Endothelial cell of hepatic sinusoid (primary cell): Measurements from ENCODE around the gene CCDC192.

ENCODE experiments used
- in situ Hi-C: cut with HindIII; loops from 2 replicates; pipeline ENCODE4 v1.10.0; 2017; ENCODE audit warnings: low sequenced_read_pairs

Gene CCDC192

DNA sequence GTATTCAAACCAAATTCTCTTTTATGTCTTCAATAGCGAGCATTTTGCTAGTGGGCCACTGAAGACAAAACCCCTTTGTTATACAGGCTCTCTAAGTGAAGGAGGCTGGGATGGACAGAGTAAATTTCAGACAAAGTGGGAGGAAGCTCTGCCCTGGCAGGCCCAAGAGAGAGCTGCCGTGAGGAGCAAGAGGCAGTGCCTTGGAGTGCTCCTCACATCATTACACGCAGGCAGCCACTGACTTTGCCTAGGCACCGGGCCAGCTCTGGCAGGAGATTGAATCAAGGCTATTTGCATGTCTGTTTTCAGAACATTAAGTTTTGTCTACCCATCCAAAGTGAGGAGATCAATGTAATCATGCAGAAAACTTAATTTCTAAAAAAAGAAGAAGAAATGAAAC lies 167.7 kb downstream of the CCDC192 start:
- in situ Hi-C loops = no loop called here

DNA sequence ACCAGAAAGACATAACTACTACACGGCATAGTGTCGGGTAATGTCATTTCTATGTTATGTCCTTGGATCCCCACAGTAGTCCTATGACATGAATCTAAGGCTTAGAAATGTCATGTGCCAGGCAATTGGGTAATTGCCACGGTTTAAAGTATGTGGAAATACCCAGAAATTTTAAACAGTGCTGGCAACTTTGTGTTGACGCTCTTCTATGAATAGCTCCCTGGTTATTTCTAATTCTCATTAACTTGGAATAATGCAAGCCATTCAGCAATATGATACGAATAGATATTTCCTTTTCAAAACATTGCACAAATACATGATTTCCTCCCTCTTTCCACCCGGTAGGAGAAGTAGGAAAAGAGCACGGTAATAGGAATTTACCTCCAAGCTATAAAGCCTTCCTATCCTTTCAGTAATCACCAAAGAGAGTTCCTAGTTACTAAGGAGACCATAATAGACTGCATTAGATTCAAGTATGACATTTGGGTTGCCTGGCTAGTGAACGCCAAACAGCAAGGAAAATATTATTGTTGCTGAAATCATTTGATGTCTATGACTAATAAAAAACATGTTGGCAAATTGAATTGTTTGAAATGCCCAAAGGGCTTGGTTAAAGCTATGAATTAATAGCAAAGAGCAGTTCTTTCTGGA lies 168.4 kb downstream of the CCDC192 start:
- in situ Hi-C loops = no loop called here

DNA sequence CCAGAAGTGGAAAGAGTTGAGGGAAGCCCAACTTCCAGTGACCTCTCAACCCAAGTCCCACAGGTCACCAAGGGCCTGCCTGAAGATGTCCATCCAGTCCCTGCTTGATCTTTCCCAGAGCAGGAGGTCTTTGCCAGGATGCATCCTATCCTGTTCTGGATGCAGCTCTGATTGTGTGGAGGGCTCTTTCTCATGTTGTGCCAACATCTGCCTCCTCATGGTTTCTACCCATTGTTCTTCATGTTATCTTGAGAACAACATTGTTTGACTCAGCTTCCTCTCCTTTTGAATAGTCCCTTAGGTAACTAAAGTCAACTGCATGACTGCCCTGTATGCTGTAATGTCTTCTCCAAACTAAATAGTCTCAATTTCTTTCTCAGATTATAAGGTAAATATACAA lies 169.3 kb downstream of the CCDC192 start:
- in situ Hi-C loops = no loop called here

DNA sequence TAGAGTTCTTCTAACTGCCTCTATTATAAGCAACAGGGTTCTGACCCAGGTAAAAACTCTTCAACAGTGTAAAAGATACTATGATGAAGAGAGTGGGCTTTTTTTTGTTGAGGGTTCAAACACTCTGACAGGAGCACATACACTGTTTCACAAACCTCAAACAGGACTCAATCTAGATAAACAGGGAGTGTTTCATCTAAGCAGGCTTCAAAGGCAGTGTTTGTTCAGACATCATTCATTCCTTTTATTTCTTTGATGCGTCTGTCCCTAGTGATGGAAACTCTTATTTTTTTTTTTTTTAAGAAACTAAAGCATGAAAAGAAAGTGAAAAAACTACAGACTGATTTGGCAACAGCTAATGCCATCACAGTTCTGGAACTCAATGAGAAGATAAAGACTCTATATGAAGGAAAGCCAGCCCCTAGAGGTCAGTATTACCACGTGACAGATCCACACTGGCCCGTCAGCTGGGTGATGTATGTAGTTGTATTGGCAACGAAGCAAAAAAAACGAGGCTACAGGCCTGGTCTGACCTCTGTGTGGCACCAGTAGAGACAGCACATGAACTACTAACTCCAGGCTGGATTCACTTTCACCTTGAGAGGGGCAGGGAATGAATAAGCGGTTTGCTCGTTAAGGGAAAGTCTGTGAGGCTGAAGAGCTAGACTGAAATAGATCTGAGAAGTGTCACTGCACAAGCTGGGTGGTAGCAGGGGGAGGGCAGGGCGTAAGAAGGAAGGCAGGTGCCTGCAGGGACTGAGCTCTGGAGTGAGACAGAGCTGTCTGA lies 172.2 kb downstream of the CCDC192 start:
- in situ Hi-C loops = no loop called here

DNA sequence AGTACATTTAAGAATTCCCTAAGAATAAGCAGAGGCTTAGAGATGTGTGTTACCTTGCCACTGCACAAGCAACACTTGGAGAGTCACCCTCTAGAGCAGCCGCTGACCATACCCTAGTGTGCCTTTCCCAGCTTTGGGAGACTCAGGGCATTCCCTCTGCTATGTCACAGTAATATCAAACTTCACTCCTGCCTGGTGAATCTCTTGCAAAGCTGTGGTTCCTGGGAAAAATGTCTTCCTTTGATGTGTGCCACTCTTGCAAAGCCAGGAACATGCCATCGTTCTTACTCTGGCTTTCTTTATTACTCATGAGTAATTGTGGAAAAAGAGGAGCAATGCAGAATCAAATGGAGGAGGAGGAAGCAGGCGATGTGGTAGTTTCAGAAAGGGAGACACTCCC lies 173.2 kb downstream of the CCDC192 start:
- in situ Hi-C loops = no loop called here

DNA sequence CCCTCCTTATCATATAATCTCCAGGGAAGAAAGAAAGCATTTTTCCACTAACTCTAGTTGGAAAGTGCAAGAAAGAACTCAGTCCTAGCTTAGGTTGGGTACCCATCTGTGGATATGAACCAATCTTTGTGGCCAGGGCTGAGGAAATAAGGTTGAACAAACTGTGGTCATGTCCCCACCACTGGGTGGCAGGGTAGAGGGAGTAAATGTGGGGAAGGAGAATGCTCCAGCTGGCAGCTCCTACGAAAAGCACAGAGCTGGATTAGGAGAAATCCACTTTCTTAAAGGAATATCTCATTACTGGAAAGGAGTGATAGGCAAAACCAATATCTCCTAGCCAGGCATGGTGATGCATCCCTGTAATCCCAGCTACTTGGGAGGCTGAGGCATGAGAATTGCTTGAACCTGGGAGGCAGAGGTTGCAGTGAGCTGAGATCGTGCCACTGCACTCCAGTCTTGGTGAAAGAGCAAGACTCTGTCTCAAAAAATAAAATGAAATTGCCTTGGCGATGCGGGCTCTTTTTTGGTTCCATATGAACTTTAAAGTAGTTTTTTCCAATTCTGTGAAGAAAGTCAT lies 175.1 kb downstream of the CCDC192 start:
- in situ Hi-C loops = no loop called here

DNA sequence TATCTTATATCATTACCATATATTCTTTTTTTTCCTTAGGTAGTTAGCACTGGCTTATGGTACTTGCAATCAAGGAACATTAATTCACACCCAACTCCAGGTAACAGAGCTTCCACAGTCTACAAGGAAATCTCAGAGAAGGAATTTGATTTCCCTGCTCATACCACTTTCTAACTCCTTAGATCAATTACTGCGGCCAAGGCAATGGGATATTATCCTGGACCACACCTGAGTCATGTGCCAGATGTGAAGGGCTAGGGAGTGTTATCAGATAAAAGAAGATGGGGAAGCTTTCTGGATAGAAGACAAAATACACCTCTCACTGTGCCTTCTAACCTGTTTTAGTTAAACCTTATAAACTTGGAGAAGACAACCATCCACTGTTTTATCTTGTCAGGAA lies 181.2 kb downstream of the CCDC192 start:
- in situ Hi-C loops = no loop called here

DNA sequence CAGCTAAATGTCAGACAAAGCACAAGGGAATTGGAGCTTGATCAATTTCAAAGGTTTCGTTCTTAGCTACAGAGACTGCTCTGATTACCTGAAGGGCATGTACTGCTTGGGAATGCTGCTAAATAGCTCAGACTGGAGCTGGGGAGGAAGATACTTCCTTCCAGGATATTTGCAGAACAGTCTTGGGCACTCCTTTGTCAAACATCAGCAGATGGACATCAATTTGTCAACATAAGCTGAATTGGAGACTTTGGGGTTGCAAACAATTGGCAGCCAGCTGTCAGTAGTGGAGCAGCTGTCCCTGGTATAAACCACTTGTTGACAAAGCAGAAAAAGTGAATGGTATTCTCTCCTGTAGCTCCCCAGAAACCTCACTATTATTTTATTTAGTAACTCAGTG lies 182.0 kb downstream of the CCDC192 start:
- in situ Hi-C loops = no loop called here

DNA sequence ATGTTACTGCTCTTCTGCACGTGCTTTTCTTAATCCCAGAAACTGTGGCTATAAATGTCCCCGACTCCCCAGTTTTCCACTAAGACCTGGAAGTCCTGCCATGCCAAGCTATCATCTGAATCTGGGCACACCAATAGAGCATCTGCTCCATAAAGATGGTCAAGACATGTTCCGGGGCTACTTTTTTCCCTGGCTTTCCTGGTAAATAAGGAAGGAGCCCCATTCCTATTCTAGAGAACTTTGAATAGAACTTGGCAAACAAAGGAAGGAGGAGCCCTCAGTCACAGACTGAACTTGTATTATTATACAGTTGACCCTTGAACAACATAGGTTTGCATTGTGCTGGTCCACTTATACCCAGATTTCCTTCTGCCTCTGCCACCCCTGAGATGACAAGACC lies 182.9 kb downstream of the CCDC192 start:
- in situ Hi-C loops = no loop called here

DNA sequence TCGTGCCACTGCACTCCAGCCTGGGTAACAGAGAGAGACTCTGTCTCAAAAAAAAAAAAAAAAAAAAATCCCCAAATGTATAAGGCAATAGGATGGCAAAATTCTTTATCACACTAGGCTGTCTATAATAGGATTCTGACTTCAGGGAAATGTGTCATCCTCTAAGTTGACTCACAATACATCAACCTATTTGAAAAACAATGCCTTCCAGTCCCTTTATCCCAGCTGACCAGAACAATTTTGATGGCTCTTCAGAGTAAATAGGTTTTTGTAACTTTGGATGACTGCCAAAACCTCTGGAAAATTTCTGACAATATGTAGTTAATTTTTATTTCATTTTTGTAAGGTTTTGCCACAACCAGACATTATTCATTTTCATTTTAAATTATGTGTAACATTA lies 184.1 kb downstream of the CCDC192 start:
- in situ Hi-C loops = no loop called here

DNA sequence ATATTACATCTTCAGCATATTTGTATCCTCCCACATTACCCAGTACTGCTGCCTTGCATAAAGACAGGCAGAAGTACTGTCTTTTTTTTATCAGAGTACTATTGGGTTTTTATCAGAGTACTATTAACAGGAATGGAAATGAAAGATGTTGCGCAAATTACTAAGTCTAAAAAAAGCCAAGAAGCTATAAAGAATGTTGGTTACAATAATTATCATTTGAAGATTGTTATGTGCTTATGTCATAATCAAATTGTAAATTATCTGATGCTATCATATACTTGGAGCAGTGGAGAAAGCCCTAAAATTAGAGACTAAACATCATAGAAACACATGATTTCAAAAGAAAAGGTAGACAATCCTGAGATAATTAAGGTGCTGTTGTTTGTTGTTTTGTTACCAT lies 188.8 kb downstream of the CCDC192 start:
- in situ Hi-C loops = no loop called here

DNA sequence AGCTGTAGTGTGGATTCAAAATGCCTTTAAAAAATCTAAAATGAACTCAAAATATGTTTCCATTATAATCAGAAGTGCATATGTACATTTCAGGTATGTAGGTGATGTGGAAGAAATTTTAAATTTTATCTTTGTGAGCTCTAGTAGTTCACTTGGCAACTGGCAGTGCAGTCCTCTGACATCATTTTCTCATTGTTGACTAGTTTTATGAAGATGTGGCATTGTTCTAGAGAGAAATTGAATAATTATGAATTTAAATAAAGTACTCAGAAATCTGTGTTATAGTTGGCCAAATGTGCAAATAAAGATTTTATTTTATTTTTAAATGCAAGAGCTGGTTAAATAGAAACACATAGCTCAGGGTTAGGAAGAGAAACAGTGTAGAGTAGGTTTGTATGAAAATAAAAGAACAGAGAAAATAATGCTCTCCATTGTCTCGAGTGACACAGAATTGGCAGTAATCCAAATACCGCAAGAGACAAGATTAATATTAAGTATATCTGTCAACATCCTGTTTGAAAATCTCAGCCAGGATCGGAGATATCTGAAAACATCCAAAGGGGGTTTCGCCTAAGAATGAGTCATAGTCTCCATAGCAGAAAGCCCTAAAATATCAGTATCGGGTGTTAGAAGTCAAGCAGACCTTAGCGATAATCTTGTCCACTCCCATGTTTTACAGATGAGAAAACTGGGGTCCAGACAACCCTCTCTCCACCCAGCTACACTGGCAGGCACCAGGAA lies 189.4 kb downstream of the CCDC192 start:
- in situ Hi-C loops = no loop called here

DNA sequence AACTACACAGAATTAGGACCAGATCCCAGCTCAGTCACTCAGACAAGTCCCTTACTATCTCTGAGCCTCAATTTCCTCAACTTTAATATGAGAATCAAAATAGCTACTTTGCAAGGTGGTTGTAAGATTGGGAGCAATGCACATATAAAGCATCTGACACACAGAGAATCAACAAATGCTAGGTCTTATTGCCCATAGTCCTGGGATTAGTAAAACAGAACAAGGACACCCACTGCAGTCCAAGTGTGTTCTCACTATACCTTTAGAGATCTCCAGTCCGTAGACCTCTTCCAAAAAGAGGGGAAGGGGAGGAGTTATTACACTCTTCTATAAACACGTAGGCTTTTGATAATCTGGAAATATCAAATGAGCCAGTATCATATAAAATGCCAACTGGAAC lies 190.0 kb downstream of the CCDC192 start:
- in situ Hi-C loops = no loop called here

DNA sequence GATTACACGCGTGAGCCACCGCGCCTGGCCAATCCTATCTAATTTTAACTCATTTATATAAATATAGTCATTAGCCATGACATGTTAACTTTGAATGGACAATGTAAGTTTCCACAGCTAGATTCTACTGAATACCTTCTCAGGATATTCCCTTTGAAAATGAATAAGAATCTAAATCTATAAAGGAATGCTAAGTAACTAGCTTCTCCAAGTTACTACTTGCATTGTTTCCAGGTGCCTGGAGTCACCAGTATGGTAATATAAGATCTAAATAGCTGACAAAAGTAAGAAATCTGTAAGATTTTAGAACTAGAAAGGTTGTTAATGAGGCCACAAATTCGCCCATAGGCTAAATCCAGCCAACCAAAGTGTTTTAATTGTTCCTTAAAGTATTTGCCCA lies 191.3 kb downstream of the CCDC192 start:
- in situ Hi-C loops = no loop called here

DNA sequence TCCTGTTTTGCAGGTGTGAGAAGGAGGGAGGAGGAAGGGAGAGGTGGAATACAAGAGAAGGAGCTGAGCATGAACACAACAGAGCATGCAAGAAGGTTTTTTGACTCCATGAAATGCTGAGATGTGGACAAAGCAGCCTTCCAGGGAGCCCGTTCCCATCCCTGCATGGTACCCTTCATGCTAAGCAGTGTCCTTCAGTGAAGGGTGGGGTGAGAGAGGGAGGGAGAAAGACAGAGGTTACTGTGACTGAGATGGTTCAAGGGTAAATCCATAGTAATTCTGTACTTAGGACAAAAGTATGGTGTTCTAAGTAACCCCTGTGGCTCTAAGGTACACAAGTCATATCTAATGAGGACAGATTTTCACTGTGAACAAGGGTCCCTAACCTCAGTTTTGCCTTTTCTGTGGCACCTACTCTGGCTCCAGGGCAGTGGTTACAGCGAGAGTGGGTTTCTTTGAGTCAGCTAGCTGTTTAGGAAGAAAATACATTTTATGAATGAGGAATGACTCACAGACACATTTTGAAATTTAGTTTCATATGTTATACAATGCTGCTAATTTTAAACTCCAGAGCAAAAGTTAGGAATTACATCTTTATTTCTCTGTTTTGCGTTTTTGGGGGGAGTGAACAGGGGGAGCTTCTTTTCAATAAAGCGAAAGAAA lies 195.5 kb downstream of the CCDC192 start:
- in situ Hi-C loops = no loop called here

DNA sequence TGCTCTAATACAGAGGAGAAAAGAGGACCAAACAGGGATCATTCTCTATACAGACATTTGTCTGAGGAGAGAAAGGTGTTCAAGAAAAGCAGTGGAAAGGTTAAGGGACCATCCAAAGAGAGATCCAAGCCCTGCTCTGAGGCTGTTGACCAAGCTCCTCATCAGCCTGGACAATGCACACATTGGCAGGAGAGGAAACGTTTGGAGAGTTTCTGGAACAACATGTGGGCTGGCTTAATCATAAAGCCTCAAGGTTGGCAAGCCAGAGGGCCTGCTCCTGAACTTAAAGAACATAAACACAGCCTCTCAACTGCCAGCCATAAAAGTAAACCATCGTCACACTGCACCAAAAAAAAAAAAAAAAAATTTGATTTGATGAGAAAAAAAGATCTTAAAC lies 196.0 kb downstream of the CCDC192 start:
- in situ Hi-C loops = no loop called here

DNA sequence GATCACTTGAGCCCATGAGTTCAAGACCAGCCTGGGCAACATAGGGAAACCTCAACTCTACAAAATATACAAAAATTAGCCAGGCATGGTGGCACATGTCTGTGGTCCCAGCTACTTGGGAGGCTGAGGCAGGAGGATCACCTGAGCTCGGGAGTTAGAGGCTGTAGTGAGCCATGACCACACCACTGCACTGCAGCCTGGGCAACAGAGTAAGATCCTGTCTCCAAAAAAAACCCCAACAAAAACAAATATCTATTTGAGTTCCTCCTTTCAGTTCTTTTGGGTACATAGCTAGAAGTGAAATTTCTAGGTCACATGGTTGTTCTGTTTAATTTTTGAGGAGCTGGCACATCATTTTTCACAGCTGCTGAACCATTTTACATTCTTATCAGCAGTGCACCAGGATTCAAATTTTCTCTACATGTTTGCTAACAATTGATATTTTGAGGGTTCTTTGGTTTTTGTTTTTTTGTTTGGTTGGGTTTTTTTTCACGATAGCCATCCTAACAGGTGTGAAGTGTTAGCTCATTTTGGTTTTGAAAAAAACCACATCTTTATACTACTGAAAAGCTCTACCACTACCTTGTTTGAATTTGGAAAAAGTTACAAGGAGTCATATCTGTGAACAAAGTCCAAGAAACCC lies 203.5 kb downstream of the CCDC192 start:
- in situ Hi-C loops = no loop called here

DNA sequence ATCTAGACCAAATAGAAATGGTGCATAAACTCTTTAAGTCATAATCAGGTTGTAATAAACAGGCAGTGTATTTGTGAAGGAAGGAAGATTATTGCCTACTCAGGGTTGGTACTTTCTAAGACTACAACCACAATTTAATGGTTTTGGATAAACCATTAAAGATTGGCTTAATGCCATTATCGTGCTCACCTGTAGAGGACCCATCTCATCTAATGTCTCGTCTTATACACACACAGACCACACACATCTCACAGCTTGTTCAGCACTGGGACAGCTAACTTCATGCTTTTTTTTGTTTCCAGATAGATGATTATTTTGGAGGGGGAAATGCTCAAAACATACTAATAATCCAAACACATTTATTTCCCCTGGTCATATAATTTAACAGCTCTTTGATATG lies 204.7 kb downstream of the CCDC192 start:
- in situ Hi-C loops = no loop called here

DNA sequence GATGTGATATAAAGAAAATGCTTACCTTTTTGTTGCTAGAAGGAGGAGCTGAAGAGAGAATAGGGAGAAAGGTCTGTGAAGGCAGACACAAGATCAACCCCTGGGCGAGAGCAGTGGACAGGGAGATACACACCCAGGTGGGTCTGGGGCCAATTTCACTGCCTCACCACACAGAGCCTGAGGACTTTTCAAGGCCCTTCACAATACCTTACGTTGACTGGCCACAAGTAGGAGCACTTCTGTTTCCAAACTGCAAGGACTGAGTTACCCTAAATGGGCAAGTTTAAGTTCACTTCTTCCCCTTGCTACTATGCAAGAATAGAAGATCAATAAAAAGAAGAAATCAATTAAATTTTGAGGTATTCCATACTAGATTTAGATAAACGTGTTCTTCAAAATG lies 205.9 kb downstream of the CCDC192 start:
- in situ Hi-C loops = no loop called here

DNA sequence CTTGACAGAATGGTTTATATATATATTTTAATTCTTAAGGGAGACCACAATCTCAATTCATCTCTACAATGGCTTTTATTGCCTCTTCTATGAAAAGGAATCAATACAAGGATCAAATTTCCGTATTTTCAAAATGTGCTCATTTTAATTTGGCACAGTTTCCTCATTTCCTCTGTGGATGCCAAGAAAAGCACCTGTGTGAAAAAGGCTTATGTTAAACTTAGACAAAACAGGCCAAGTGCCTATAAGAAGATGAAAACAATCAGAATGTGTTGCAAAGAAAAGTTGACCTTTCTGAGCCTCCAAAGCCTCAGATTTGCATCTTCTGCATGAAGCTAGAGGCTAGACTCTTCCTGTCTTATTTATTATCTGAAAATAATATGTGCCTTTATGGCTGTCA lies 206.6 kb downstream of the CCDC192 start:
- in situ Hi-C loops = no loop called here
